A673 (cell line): ENCODE results near the gene SLC23A2. TPM values are rescaled to one million over a fixed set of nuclear protein-coding genes. Genes with fewer than 3 reads are reported as not detected.

Experiments used
- BruUV-seq: library from RNA; stranded (reverse); fragments of 400-500 nt; replicated peaks from 2 replicates; lab custom pipeline; 2021; lab: Mats Ljungman, UMichigan
- CTCF ChIA-PET: fragments of 300-600 bp; sonication (Branson Sonifier 250); formaldehyde crosslinking; loops from one replicate; lab custom pipeline; 2022; ENCODE audit warnings: antibody characterized with exemption; lab: Charles Lee
- POLR2A ChIA-PET: fragments of 300-600 bp; sonication (Branson Sonifier 250); formaldehyde crosslinking; loops from one replicate; lab custom pipeline; 2022; ENCODE audit warnings: antibody characterized with exemption; ENCODE audit not compliant: low non-redundant PET; lab: Charles Lee
- DNase-seq: peaks from one replicate; pipeline ENCODE4 v3.0.0-alpha.2; 2015; ENCODE audit warnings: low spot score
- H3K27ac ChIP-seq: fragments of 200-600 bp; sonication (generic); 2 replicates; pipeline ENCODE4 v1.5.1; 2016; ENCODE audit warnings: mixed run types, low read depth, mild to moderate bottlenecking, mixed read lengths, antibody characterized with exemption, low read length; ENCODE audit not compliant: poor library complexity, severe bottlenecking
- H3K27me3 ChIP-seq: fragments of 200-600 bp; sonication (generic); replicated peaks from 2 replicates; pipeline ENCODE4 v1.6.1; 2017; ENCODE audit warnings: mixed run types, low read depth, mild to moderate bottlenecking, mixed read lengths, antibody characterized with exemption, low read length; ENCODE audit not compliant: insufficient read depth, poor library complexity
- H3K36me3 ChIP-seq: fragments of 200-600 bp; sonication (generic); 2 replicates; pipeline ENCODE4 v1.6.1; 2016; ENCODE audit warnings: mixed run types, mild to moderate bottlenecking, mixed read lengths, antibody characterized with exemption, low read length; ENCODE audit not compliant: insufficient read depth, poor library complexity, severe bottlenecking
- H3K4me1 ChIP-seq: fragments of 200-600 bp; sonication (generic); 2 replicates; pipeline ENCODE4 v1.6.1; 2017; ENCODE audit warnings: mixed run types, mild to moderate bottlenecking, mixed read lengths, antibody characterized with exemption, low read length; ENCODE audit not compliant: insufficient read depth, poor library complexity, severe bottlenecking
- H3K4me3 ChIP-seq: fragments of 200-600 bp; sonication (generic); 2 replicates; pipeline ENCODE4 v1.5.1; 2016; ENCODE audit warnings: low read depth, mixed run types, mild to moderate bottlenecking, mixed read lengths, low read length; ENCODE audit not compliant: poor library complexity, severe bottlenecking
- H3K9me3 ChIP-seq: fragments of 200-600 bp; sonication (generic); 2 replicates; pipeline ENCODE4 v1.6.1; 2016; ENCODE audit warnings: mixed run types, low read depth, mild to moderate bottlenecking, mixed read lengths, antibody characterized with exemption, low read length; ENCODE audit not compliant: poor library complexity, severe bottlenecking
- CTCF ChIP-seq: fragments of 300-800, 200-600 bp; sonication (generic); conservative IDR thresholded peaks from 2 replicates; pipeline ENCODE4 v1.5.1; 2017; ENCODE audit warnings: low read depth, mild to moderate bottlenecking, antibody characterized with exemption, low read length, moderate library complexity, mixed read lengths
- EZH2 ChIP-seq: fragments of 200-600 bp; sonication (generic); IDR thresholded peaks from 2 replicates; pipeline ENCODE4 v1.6.1; 2017; ENCODE audit warnings: borderline replicate concordance, low read depth, mild to moderate bottlenecking, mixed read lengths, antibody characterized with exemption, low read length; ENCODE audit not compliant: poor library complexity, severe bottlenecking
- intact Hi-C: fragments of 100-400 bp; cut with micrococcal nuclease; formaldehyde crosslinking; loops from one replicate; pipeline ENCODE4 v1.10.0; 2022; ENCODE audit not compliant: unreplicated experiment
- total RNA-seq: library from RNA; stranded (reverse); gene quantifications from 2 replicates; pipeline ENCODE4 v1.2.3, GENCODE V29; 2021

SLC23A2 gene
- total RNA-seq, 1 experiment from 2014 or later: 29.4 TPM

DNA sequence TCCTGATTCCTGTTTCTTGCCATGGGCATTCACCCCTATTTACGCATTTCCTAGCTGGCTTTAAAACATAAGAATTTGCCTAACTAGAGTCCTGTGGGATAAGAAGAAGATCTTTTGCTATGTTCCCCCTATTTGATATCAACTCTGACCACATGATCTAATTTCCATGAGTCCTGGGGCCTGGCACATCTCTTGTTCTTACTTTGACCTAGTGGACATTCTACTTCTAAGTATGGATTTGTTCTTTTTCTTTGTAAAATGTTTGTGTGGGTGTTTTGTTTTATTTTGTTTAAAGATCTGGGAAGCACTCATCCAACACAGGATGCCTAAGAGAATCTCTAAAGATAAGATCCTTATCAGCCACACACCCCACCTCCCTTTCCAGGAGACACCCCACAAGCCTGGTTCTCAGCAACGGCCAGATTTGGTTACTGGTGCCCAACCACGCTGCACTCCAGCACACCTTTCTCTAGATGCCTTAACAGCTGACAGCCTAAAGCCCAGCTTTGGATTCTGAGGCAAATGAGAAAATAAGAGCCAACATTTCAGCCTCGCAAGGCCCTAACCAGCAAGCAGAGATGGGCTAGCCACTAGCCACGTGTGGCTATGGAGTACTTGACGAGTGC lies 74.7 kb downstream of the SLC23A2 start:
- Histone ChIP-seq H3K4me1 (peaks cover 9% of the 10 kb centered on the region), H3K27ac (peak overlapping the region; percentile 28), H3K36me3 (peaks cover 8% of the 10 kb centered on the region), H3K9me3 (no peaks in the 10 kb centered on the region), H3K27me3 (no peaks in the 10 kb centered on the region), H3K4me3 (no peak overlapping the region)
- ChIA-PET CTCF (no interaction called here), POLR2A (no interaction called here)
- TF ChIP-seq CTCF (no peak), EZH2 (no peak)
- DNase-seq: no peak
- BruUV-seq: no TSS peak
- intact Hi-C loops: no loop called here

DNA sequence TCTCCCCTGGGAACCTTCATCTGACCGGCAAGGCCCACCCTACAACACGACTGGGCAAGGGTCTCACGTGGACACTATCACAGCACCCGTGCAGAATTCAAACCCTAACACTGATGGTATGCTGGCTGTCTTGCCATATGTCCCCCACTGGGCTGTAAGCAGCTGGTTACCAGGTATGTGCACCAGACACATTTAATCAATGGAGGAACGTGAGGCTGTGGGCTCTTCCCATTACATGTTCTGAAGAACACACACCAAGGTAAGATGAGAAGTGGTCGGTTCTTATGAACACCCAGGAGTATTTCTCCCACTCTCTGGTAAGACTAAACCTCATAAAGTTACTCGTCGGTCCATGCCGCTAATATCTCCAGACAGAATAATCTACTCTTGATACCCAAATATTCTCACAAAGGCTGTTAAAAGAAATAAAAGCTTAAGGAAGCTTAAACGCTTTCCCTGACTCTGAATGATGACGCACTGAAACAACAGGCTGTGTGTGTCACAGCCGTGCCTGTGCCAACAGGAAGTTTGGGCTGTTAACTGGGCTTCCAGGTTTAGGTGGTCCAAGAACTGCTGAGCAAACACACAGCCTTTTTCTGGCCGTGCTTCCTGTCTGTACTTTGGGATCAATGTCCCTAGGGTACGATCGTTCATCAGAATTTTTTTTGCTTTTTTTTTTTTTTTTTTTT lies 75.3 kb downstream of the SLC23A2 start:
- intact Hi-C loops: no loop called here
- TF ChIP-seq CTCF (no peak), EZH2 (no peak)
- peak; percentile 62 for DNase-seq
- POLR2A ChIA-PET: no interaction called here
- Histone ChIP-seq H3K27ac (peak overlapping the region; percentile 28), H3K4me1 (peaks cover 9% of the 10 kb centered on the region), H3K4me3 (no peak overlapping the region), H3K27me3 (no peaks in the 10 kb centered on the region), H3K36me3 (peaks cover 8% of the 10 kb centered on the region), H3K9me3 (no peaks in the 10 kb centered on the region)
- no TSS peak for BruUV-seq
- CTCF ChIA-PET: no interaction called here

GRCh38 chr20:4924446-4924845 lies 76.9 kb downstream of the SLC23A2 start:
- POLR2A ChIA-PET: interaction anchor here (0.5 kb wide), 1 partner anchor 48 kb away, joined by 15 read pairs; no protein-coding TSS in a partner anchor
- no peak for DNase-seq
- Histone ChIP-seq H3K4me3 (no peak overlapping the region), H3K27ac (no peak overlapping the region), H3K36me3 (peaks cover 7% of the 10 kb centered on the region), H3K9me3 (no peaks in the 10 kb centered on the region), H3K4me1 (peaks cover 9% of the 10 kb centered on the region), H3K27me3 (no peaks in the 10 kb centered on the region)
- CTCF ChIA-PET: no interaction called here
- intact Hi-C loops: no loop called here
- BruUV-seq: no TSS peak
- TF ChIP-seq CTCF: no peak
- TF ChIP-seq EZH2: no peak
